Psoas muscle (tissue), 8 donors: ENCODE results near the gene OAS1. TPM values are rescaled to one million over a fixed set of nuclear protein-coding genes. Genes with fewer than 3 reads are reported as not detected.

Experiments used
- ATAC-seq, 4 donors: fragments of 200-7000 bp; cut with Tn5 transposase; one replicate each; pipeline ENCODE4 v1.9.1; 2020; ENCODE audit warnings: moderate library complexity in 3 of 4, mild to moderate bottlenecking in 2 of 4
- DNase-seq, 2 donors: peaks; one replicate each; pipeline ENCODE4 v3.0.0-alpha.2; 2020
- H3K27ac ChIP-seq: fragments of 200-600 bp; one replicate; pipeline ENCODE4 v1.8.0; 2022
- H3K27me3 ChIP-seq, 3 donors: fragments of 200-600 bp in 1 of 3; one replicate each; pipeline versions ENCODE4 v1.6.1 to v1.8.0; 2013 to 2022; ENCODE audit warnings: low read length in 2 of 3, mild to moderate bottlenecking in 2 of 3, moderate library complexity in 1 of 3; ENCODE audit not compliant: insufficient read depth in 3 of 3
- H3K36me3 ChIP-seq, 2 donors: fragments of 200-600 bp in 1 of 2; one replicate each; pipeline versions ENCODE4 v1.6.1 to v1.8.0; 2013 to 2022; ENCODE audit warnings: low read depth in 1 of 2, mild to moderate bottlenecking in 1 of 2, moderate library complexity in 1 of 2; ENCODE audit not compliant: insufficient read depth in 1 of 2
- H3K4me1 ChIP-seq: fragments of 200-600 bp; one replicate; pipeline ENCODE4 v1.8.0; 2022
- H3K4me3 ChIP-seq: fragments of 200-600 bp; one replicate; pipeline ENCODE4 v1.8.0; 2022; ENCODE audit warnings: mild to moderate bottlenecking
- H3K9me3 ChIP-seq: fragments of 200-600 bp; one replicate; pipeline ENCODE4 v1.8.0; 2022
- CTCF ChIP-seq: fragments of 200-600 bp; IDR thresholded peaks from one replicate; pipeline ENCODE4 v1.8.0; 2022; ENCODE audit warnings: antibody characterized with exemption
- WGBS, 3 donors: extraction: QIAGEN DNeasy Blood & Tissue Kit; methylation state at CpG; one replicate each; pipeline versions ENCODE4 v1.1.6 to v1.1.7; 2013; 5-methylcytosine and 5-hydroxymethylcytosine counted together
- intact Hi-C, 2 donors: fragments of 100-400 bp; cut with DNase I; formaldehyde crosslinking; loops; one replicate each; pipeline versions ENCODE4 v1.11.0 to v1.14.2; 2022
- polyA plus RNA-seq, 3 donors: library from polyadenylated mRNA; stranded (reverse); fragments of 200-250 nt; gene quantifications; one replicate each; pipeline ENCODE4 v1.2.3, GENCODE V29; 2013
- total RNA-seq, 4 donors: library from RNA; stranded (reverse); fragmentation: NEBNext Ultra II Directional in 2 of 4; extraction: Animal tissue kit (Norgen Biotek cat#: 25700) in 2 of 4; gene quantifications; one replicate each; pipeline versions ENCODE4 v1.2.1 to v1.2.4, GENCODE V29; 2021 to 2023
- donor health status: healthy with polysubstance abuse.
- donor health status: DM: no; HTN: no; CAD: no; lungs with moderate emphysema.
- donor health status: Bipolar disorder and iron deficiency.
- donor health status: healthy.
- donor health status: DM: yes; HTN: yes; CAD: no.
- donor health status: DM: no; HTN: no; CAD: no.
- donor health status: DM: no; HTN: no; CAD: no.
- donor health status: DM: yes; HTN: yes; CAD: no.

The OAS1 gene
- total and polyA plus RNA-seq, 7 donors: 0.45 to 3.7 (median 2.2) TPM

GRCh38 chr12:112870267-112870980 is 36.3 kb upstream of the OAS1 start:
- intact Hi-C loops: no loop called here
- no peaks in the 10 kb centered on the region for H3K9me3 ChIP-seq
- ATAC-seq (no peak), DNase-seq (no peak)
- H3K36me3 ChIP-seq: no peaks in the 10 kb centered on the region
- H3K27me3 ChIP-seq: no peaks in the 10 kb centered on the region
- no peak overlapping the region for H3K27ac ChIP-seq
- no peak for TF ChIP-seq CTCF
- no peaks in the 10 kb centered on the region for H3K4me1 ChIP-seq
- WGBS, 3 donors: 59 to 64% (median 61%) methylated on average over 8 of the region's 8 CpGs
- H3K4me3 ChIP-seq: no peak overlapping the region

GRCh38 chr12:112875608-112876007 is 31.2 kb upstream of the OAS1 start:
- Histone ChIP-seq H3K9me3 (no peaks in the 10 kb centered on the region), H3K27ac (no peak overlapping the region), H3K27me3 (peaks cover 0 to 27% (median 6%) of the 10 kb centered on the region in 3 donors), H3K4me3 (no peak overlapping the region), H3K4me1 (no peaks in the 10 kb centered on the region), H3K36me3 (no peaks in the 10 kb centered on the region)
- intact Hi-C loops: no loop called here
- WGBS, 3 donors: 26 to 43% (median 38%) methylated on average over 5 of the region's 5 CpGs
- TF ChIP-seq CTCF: no peak
- DNase-seq: no peak
- no peak for ATAC-seq

GRCh38 chr12:112876506-112876905 is 30.3 kb upstream of the OAS1 start:
- TF ChIP-seq CTCF: no peak
- Histone ChIP-seq H3K4me1 (no peaks in the 10 kb centered on the region), H3K9me3 (no peaks in the 10 kb centered on the region), H3K27ac (no peak overlapping the region), H3K27me3 (peaks cover 0 to 27% (median 6%) of the 10 kb centered on the region in 3 donors), H3K4me3 (no peak overlapping the region), H3K36me3 (no peaks in the 10 kb centered on the region)
- intact Hi-C loops: no loop called here
- ATAC-seq: no peak
- WGBS, 3 donors: 44 to 45% (median 45%) methylated on average over 11 of the region's 11 CpGs
- no peak for DNase-seq

GRCh38 chr12:112877006-112877405 is 29.8 kb upstream of the OAS1 start:
- H3K27me3 ChIP-seq: peaks cover 0 to 27% (median 6%) of the 10 kb centered on the region in 3 donors
- no peaks in the 10 kb centered on the region for H3K4me1 ChIP-seq
- DNase-seq (no peak), ATAC-seq (no peak)
- H3K4me3 ChIP-seq: no peak overlapping the region
- TF ChIP-seq CTCF: no peak
- H3K27ac ChIP-seq: no peak overlapping the region
- H3K36me3 ChIP-seq: no peaks in the 10 kb centered on the region
- WGBS, 3 donors: 64 to 71% (median 67%) methylated on average over 4 of the region's 4 CpGs
- intact Hi-C loops: no loop called here
- no peaks in the 10 kb centered on the region for H3K9me3 ChIP-seq

- Histone ChIP-seq H3K9me3 (no peaks in the 10 kb centered on the region), H3K27ac (no peak overlapping the region), H3K36me3 (no peaks in the 10 kb centered on the region), H3K4me1 (no peaks in the 10 kb centered on the region), H3K27me3 (peaks cover 0 to 27% (median 6%) of the 10 kb centered on the region in 3 donors), H3K4me3 (no peak overlapping the region)
- ATAC-seq: no peak
- intact Hi-C loops: no loop called here
- no peak for DNase-seq
- TF ChIP-seq CTCF: no peak
- 76 to 86% (median 79%) methylated on average over 3 of the region's 3 CpGs for WGBS, 3 donors
These were observed 28.3 kb upstream of the OAS1 start for GRCh38 chr12:112878488-112878887.
